ENCODE measurements around the gene QPCTL.

QPCTL gene

DNA sequence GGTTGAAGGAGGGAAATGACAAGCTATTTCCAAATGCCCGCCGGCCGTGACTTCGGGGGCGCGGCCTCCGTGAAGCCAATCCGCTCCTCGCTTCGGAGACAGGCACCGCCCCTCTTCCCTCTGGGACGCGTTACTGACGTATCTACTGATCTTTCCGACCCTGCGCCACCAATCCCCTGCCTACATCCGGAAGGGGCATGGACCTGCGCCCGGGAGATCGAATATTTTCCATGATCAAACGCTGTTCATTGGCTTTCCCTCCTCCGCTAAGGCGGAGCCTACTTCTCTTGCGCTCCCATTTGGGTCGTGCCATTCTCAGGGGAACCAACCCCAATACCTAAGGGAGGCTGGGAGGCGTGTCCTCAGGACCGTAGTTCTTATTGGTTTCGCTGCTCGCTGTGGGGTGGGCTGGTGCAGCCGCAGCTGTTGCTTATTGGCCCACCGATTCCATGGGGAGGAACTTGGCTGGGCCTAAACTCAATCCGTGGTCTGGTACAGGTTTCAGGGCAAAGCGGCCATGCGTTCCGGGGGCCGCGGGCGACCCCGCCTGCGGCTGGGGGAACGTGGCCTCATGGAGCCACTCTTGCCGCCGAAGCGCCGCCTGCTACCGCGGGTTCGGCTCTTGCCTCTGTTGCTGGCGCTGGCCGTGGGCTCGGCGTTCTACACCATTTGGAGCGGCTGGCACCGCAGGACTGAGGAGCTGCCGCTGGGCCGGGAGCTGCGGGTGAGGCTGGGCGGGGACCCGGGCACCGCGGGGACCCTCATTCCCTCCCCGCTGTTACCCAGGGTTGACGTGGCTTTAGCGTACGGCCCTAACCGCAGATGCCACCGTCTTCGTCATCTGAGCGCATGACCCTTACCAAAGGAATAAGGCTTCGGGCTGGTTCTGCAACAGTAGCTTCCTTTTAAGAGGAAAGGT lies at the start of gene QPCTL:
Gene QPCTL, plus strand, starts transcription at position 480 of the 919 bp plus-strand sequence. Its CDS starts 38 bp downstream, at position 518.
- peak; percentile 99 for DNase-seq

DNA sequence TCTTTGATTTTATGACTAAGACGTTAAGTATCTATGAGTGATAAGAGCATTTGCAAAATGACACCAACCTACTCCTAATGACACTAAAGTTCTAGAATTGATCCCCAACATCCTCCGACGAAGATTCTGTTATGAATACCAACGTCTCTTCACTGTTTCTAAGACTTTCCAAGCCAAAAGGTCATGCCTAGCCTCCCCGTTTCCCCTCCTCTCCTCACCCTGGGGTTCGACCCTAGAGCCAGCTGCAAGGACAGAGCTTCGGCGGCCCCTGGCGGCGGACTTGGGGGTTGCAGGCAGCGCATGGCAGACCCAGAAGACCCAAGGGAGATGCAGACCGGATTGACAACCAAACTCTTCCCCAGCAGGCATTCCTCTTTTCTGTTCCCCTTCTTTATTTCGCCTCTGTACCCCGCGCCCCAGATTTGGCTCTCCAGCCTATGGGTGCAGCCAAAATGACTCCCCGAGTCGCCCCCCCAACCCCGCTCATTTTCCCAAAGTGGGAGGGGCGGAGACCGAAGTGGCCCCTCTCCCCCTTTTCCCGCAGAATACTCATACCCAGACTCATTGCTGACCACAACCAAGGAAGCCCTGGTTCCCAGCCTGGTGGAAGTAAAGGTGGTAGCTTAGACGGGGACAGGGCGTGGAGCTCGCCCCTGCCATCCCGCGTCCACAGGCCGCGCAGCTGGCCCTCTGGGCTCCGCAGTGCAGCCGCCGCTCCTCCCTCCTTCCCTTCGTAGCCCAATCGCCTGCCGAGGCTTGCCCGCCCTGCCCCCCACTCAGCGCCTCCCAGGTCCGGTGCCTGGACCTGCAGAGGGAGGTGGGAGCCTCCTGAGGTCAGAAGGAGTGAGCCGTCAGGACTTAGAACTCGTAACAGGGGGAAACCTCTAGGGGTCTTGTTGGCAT lies 49.2 kb upstream of the QPCTL start:
- DNase-seq = peak; percentile 97

DNA sequence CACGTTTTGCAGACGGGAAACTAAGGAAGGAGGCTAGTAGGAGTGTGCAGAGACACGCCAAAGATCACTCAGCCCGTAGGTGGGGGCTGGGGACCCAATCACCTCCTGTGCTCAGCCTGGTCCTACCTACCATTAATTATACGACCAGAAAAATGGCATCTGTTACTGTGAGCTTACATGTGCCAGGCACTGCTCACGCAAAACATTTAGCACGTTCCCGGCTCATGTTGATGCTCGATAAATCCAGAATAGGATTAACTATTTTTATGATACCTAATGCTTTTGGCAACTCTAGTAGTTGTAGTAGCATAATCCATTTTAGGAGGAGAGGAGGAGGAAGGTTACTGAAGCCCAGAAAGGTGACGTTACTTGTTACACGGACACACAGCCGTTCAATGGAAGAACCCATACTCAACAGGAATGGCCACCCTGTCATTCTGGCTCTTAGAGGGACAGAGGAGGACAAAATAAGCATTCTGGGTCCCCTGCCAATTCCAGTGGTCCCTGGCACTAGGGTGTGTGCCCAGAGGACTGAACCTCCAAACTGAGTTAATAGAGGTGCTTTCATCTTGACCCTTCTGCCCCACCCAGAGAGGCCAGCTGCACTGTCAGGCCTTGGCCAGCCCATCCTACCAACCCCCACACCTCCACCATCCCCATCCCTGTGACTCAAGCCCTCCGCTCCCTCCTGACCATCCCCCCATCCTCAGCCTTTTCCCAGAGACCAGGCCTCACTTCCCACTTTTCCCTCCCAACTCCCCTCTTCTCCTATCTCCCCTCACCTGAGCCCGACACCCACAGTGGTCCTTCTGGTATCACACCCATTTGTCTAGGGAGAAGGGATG lies 48.3 kb upstream of the QPCTL start:
- no peak for DNase-seq

DNA sequence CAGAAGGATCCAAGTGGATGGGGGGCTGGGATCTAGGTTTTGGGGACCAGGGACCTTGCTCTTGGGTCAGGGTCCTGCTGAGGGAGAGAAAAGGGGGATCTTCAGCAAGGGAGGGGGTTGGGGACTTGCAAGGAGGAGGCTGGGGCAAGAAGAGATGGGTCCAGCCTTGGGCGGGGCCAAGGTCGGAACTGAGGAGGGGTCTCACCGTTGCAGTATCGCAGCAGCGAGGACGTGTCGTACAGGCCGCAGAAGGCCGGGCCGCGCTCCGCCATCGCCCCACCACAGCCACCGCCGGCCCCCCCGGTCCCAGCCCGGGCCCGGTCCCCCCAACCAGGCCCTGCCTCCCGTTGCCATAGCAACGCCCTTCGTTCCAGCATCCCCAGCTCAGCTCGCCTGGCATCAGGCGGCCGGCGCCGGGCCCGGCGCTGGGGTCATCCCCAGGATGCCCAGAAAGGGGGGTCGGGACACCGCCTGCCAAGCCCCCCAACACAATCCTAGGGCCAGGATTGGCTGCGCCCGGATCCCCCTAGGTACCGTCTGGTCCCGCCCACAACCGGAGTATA lies 47.3 kb upstream of the QPCTL start:
- DNase-seq = no peak

DNA sequence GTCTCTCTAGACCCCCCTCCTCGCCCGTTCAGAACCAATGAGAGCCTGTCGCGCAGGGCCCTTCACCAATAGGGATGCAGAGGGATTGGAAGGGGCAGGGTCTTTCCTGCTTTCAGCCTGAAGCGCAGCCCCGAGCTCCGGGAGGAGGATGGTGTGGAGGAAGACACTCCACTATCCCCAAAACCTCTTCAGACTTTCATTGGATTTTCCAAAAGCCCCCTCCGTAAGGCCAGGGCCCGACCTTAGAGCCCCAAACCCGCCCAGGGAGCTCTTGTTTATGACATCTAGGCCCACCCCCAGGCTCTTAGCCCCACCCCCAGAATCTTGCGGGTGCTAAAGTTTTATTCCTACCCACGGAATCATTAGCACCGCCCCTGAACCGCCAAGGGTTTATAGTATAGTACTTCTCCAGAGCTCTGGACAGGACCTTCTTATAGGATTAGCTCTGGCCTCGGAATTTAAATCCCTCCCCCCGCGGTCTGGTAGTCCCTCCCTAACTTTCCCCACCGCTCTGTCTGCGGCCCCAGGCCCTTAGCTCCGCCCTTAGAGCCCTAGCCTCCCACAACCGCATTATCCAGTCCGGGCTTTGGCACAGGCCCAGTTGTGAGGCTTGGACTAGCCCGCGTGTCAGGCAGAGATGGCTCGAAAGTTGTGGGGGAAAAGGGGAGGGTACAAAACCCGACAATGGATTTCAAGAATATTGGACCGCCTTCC lies 46.7 kb upstream of the QPCTL start:
- DNase-seq = peak; percentile 91

DNA sequence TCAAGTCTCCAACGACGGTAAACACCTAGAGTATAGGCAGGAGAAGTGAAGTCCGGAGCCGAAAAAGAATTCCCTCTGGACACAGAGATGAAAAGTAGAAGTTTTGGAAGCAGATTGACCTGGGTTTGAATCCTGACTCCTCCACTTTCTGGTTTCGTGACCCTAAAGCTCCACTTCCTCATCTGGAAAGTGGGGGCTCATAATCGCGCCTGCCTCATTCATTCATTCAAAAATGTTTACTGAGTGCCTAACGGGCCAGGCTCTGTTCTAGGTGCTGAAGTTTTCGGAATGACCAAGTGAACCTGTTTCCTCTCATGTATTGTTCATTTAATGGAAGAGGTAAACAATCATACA lies 46.1 kb upstream of the QPCTL start:
- no peak for DNase-seq

DNA sequence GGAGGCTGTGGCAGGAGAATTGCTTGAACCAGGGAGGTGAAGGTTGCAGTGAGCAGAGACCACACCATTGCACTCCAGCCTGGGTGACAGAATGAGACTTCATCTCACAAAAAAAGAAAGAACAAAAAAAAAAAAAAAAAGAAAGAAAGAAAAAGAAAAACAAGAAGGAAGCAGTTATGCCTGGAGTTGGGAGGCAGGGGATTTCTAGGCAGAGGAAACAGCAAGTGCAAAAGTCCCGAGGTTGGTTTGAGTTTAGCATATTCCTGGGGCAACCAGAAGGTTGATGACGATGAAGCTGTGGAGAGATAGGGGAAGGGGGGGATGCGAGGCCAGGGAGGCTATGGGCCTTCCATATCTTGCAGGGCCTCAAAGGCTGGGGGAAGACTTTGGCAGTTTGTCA lies 41.7 kb upstream of the QPCTL start:
- no peak for DNase-seq

DNA sequence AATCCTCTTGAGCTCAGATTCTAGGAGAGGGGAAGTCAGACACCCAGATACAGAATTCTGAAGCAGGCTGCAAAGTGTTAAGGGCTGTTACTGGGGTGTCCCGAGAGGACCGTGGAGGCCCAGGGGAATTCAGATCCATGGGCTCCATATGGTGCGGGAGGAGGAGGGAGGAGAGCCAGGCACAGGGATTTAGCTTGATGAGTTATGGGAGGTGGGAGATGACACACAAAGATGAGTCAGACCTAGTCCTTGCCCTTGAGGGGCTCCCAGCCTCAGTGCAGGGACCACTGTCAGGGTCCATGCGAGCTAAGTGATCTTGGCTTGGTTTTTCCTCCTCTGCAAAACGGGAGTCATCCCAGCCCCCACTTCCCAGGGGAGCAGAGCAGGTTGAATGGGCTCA lies 38.8 kb upstream of the QPCTL start:
- DNase-seq = no peak

DNA sequence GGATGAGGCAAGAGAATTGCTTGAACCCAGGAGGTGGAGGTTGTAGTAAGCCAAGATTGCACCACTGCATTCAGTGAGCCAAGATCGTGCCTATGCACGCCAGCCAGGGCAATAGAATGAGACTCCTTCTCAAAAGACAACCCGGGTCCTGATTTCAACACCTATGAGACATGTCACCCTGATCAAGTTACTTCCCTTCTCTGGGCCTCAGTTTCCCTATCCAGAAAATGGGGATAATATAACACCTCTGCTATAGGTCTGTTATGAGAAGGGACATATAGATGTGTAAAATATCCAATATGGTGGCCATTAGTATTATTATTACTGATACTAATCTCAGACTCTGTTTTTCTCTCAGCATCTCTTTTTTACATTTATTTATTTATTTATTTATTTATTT lies 37.4 kb upstream of the QPCTL start:
- no peak for DNase-seq

DNA sequence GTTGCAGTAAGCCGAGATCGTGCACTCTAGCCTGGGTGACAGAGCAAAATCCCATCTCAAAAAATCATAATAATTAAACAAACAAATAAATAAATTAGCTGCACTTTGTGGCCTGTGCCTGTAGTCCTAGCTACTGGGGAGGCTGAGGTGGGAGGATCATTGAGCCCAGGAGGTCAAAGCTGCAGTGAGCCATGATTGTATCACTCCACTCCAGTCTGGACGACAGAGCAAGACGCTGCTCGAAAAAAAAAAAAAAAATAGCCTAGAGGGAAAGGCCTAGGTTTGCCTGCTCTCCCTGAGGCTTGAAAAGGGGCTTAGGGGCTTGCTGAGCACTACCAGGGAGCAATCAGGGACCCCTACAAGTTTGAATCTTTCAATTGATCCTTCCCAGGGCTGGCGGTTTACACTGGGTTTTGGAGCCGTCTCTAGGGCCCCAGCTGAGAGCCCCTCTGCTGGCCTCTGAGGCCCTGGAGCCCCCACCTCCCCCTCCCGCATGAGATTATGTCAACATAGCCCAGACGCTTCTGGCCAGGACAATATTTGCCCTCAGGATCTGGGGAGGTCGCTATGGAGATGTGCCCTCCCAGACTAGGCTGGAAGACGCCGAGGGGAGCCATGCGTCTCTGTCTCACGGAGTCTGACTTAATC lies 34.8 kb upstream of the QPCTL start:
- DNase-seq = no peak

DNA sequence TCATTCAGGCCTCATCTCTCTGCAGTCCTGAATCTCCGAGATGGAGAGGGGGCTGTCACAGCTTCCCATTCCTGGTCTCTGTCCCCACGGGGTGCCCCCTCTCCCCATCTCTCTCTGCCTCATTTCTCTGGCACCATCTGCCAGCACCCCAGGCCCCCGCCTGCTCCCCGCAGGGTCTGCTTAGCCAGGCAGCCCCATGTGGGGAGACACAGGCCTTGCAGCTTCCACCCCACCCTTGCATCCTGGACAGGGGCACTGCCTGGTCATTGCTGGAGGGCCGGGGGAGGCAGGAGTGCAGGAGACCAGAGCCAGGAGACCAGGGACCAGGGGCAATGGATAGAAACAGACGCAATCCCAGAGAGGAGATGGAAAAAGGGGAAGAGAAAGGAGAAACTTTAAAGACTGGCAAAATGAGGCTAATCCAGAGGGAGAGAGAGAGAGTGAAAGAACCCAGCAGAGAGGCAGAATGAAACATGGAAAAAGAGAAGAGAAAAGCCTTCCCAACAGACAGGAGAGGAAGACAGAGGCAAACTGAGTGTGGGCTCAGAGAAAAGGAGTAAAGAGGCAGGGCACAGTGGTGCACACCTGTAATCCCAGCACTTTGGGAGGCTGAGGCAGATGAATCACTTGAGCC lies 33.3 kb upstream of the QPCTL start:
- no peak for DNase-seq

DNA sequence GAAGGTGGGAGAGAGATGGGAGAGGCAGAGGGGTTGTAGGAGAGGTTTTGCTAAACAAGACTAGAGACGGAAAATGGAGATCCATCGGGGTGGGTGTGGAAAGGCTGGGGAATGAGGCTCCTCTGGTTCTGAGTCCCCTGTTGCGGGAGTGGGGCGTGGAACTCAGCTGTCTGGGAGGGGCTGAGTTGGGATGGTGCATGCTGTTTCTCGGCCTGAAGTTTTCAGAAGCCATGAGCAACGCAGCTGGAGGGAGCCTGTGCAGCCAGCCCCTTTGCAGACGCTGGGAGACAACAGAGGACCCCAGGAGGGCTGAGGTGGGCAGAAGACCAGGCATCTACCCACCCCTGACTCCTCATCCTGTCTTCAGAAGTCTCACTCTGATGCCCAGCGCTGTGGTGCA lies 31.8 kb upstream of the QPCTL start:
- no peak for DNase-seq

DNA sequence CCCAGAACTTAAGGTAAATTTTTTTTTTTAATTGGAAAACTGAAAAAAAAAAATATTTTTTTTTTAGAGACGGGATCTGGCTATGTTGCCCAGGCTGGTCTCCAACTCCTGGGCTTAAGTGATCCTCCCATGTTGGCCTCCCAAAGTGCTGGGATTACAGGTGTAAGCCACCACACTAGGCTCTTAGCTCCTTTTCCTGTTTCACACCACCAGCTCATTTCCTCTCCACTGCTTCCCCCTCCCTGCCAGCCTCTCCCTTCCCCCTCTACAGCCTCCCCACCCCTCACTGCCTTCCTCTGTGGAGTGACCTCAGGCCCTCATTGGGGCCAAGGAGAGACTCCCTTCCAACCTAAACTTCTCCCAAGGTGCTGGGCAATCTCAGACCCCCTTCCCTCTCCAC lies 28.7 kb upstream of the QPCTL start:
- DNase-seq = no peak

DNA sequence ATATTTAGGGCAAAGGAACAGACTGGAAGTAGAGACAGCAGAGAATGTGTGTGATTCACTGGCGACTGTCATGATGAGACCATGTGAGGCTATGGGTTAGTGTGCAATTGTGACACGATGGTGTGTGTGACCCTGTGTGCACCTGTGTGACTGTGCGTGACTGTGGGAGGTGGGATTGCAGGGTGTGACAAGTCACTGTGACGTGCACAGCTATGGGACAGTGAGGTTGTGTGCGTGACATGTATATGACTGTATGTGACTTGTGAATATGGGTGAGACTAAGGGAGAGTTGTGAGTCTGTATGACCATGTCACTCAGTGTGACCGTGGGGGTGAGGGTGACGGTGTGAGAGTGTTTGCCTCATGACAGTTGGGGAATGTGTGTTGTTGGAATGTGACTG lies 27.9 kb upstream of the QPCTL start:
- no peak for DNase-seq

DNA sequence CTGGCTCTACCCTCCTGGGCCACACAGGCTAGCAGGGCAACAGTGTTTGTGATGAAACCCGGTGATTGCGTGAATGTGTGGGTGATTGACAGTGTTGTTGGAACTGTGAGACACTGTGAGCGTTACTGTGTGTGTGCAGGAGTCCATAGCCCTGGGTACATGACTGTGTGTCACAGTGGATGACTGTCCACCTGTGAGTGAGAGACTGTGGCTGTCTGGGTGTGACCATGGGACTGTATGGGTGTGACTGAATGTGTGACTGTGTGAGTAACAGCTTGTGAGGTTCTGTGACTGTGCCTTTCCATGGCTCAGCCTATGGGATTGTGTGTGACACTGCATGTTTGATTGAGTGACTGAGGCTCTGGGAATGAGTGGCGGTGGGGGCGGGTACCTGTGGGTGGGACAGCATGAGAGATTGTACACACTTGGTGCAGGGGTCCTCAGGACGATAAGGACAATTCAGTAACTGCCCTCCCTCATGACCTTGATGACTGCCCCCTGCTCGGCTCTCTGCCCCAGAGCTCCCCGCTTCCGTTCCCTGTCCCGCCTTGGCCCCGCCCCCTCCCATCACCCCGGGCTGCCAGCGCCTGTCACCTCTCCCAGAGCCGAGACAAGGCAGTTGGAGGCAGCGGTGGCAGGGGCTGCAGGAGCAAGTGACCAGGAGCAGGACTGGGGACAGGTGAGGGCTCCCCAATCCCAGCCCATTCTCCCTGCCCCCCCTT lies 24.7 kb upstream of the QPCTL start, which contains the start of gene GIPR:
Gene GIPR, plus strand, starts transcription at position 602 of the 722 bp plus-strand sequence. CDS start 1,300 bp downstream, outside the sequence.
- peak; percentile 84 for DNase-seq

DNA sequence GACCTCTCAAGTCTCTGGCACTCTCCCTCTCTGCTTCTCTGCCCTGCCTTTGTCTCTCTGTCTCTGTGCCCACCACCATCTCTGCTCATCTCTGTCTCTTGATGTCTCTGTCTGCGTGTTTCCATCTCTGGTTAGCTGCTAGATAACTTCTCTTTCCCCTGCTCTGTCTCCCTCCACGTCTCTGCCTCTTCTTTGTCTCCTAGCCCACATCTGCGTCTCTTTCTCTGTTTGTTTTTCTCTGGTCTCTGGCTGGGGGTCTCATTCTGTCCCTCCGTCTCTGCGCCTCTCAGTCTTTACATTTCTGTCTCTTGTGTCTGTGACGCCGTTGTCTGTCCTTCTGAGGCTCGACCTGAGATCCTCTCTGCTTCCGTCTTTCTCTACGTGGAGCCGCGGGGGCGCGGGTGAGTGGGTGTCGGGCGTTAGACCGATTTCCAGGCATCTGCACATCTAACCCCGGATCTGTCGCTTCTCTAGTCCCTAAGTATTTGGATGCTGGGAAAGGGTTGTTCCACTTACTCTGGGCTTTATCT lies 24.1 kb upstream of the QPCTL start:
- peak; percentile 79 for DNase-seq

DNA sequence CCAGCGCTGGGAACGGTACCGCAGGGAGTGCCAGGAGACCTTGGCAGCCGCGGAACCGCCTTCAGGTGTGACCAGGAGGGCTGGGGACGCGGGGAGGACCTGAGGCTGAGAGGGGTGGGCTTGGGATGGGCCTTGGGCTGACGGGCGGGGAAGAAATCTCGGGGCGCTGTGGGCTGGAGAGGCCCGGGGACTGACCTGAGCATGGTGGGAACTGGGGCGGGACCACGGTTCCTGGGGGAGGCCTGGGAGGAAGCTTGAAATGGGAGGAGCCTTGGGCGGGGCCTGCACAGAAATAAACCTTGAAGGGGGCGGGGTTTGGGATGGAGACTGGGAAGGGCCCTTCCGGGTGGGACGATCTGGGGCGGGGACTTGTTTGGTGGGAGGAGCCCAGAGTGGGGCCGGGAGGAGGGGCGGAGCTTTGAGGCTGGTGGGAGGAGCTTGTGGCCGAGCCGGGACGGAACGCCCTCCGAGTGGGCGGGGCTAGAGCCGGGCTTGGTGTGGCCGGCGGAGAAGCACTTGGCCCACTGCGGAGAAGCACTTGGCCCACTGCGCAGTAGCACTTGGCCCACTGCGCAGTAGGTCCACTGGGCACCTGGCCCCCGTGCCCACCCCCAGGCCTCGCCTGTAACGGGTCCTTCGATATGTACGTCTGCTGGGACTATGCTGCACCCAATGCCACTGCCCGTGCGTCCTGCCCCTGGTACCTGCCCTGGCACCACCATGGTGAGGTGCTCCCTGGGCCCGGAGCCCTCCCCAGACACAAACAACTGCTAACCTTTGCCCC lies 21.6 kb upstream of the QPCTL start:
- DNase-seq = peak; percentile 83

DNA sequence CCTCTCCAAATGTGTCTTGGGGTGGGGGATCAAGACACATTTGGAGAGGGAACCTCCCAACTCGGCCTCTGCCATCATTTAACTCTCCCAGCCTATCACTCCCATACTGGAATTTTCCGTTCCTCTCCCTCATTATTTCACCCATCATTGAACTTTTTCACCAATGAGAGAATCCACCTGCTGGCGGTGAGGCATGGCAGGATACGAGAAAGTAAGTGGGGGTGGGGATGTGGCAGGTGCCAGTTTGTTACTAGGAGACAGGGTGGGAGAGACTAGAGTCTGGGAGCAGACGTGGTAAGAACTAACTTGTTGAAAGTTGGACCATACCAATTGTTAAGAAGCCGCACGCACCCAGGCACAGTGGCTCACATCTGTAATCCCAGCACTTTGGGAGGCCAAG lies 17.5 kb upstream of the QPCTL start:
- DNase-seq = no peak

DNA sequence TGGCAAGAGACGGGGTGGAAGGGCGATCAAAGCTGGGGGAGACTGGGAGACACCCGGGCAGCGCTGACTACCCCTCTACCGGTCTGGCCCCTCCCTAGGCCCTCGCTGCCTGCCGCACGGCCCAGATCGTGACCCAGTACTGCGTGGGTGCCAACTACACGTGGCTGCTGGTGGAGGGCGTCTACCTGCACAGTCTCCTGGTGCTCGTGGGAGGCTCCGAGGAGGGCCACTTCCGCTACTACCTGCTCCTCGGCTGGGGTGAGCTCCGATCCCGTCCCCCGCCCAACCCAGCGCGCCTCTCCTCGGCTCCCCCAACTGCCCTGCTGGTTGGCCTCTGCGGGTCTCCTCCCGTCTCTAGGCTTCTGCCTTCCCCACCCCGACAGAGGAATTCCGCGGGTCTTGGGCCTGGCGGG lies 15.6 kb upstream of the QPCTL start:
- peak; percentile 83 for DNase-seq

Measured in activated effector memory CD4-positive, alpha-beta T cell treated with anti-CD3 and anti-CD28 coated beads, Interleukin-2, amount 50 U/mL, for 16 hours (primary cell).